Endothelial cell of umbilical vein (primary cell): ENCODE results near the gene HADHB. TPM values are rescaled to one million over a fixed set of nuclear protein-coding genes. Genes with fewer than 3 reads are reported as not detected.

Experiments
- BruUV-seq: library from RNA; stranded (reverse); fragments of 400-500 nt; replicated peaks from 2 replicates; lab custom pipeline; 2021; lab: Mats Ljungman, UMichigan
- CTCF ChIA-PET: fragments of 300-600, 350-600 bp; sonication (Branson Sonifier 250); formaldehyde crosslinking; loops from one replicate; lab custom pipeline; 2021; ENCODE audit warnings: antibody characterized with exemption, inconsistent platforms; lab: Charles Lee
- POLR2A ChIA-PET: fragments of 300-600, 350-600 bp; sonication (Branson Sonifier 250); formaldehyde crosslinking; loops from one replicate; lab custom pipeline; 2021; ENCODE audit warnings: antibody characterized with exemption, inconsistent platforms; lab: Charles Lee
- DNase-seq: peaks from one replicate; pipeline ENCODE4 v3.0.0-alpha.2; 2011; ENCODE audit warnings: low read depth, low spot score
- FAIRE-seq: peaks from 2 replicates; lab custom pipeline; 2011; peaks lifted over from hg19 to GRCh38; lab: Jason Lieb, UNC
- H2AFZ ChIP-seq: 2 replicates; pipeline ENCODE4 v1.6.0; 2012; ENCODE audit warnings: low read depth, low read length, control low read depth, inconsistent platforms
- H3K27ac ChIP-seq: 2 replicates; pipeline ENCODE4 v1.5.1; 2011; ENCODE audit warnings: low read depth, mild to moderate bottlenecking, control low read depth, low read length, moderate library complexity; ENCODE audit not compliant: insufficient read depth
- H3K27me3 ChIP-seq, 2 experiments: 2 replicates each; pipeline versions ENCODE4 v1.6.0 to v1.6.1; 2011; ENCODE audit warnings: low read length in 2 of 2, mixed read lengths in 1 of 2; ENCODE audit not compliant: control insufficient read depth in 2 of 2, insufficient read depth in 2 of 2
- H3K36me3 ChIP-seq, 2 experiments: 2 replicates in 1 of 2; 3 replicates in 1 of 2; pipeline ENCODE4 v1.5.1; 2011; ENCODE audit warnings: low read length in 2 of 2, mild to moderate bottlenecking in 1 of 2, moderate library complexity in 1 of 2; ENCODE audit not compliant: control insufficient read depth in 2 of 2, insufficient read depth in 2 of 2; ENCODE audit errors: extremely low read depth in 1 of 2
- H3K4me1 ChIP-seq: 3 replicates; pipeline ENCODE4 v1.5.1; 2011; ENCODE audit warnings: mild to moderate bottlenecking, low read length; ENCODE audit not compliant: control insufficient read depth, insufficient read depth; ENCODE audit errors: extremely low read depth
- H3K4me2 ChIP-seq: 2 replicates; pipeline ENCODE4 v1.6.1; 2011; ENCODE audit warnings: low read length, control low read depth, mixed read lengths; ENCODE audit not compliant: insufficient read depth
- H3K4me3 ChIP-seq, 3 experiments: fragments of 200-600 bp in 1 of 3; sonication (generic), shearing (Covaris generic) in 1 of 3; replicated peaks in 1 of 3; 2 replicates each; pipeline ENCODE4 v1.5.1; 2011 to 2016; ENCODE audit warnings: control low read depth in 3 of 3, low read length in 3 of 3, mild to moderate bottlenecking in 2 of 3, inconsistent platforms in 1 of 3, low read depth in 1 of 3, moderate library complexity in 1 of 3; ENCODE audit not compliant: insufficient read depth in 1 of 3
- H3K79me2 ChIP-seq: 2 replicates; pipeline ENCODE4 v1.6.0; 2012; ENCODE audit warnings: low read length, inconsistent platforms; ENCODE audit not compliant: control insufficient read depth, insufficient read depth
- H3K9ac ChIP-seq: replicated peaks from 2 replicates; pipeline ENCODE3; 2011; ENCODE audit warnings: low read length, control low read depth; ENCODE audit not compliant: insufficient read depth; ENCODE audit errors: extremely low read depth
- H3K9me1 ChIP-seq: replicated peaks from 3 replicates; pipeline ENCODE4 v1.6.0; 2011; ENCODE audit warnings: mild to moderate bottlenecking, low read length; ENCODE audit not compliant: control insufficient read depth, insufficient read depth; ENCODE audit errors: extremely low read depth
- H3K9me3 ChIP-seq: replicated peaks from 2 replicates; pipeline ENCODE4 v1.5.1; 2012; ENCODE audit warnings: low read length, inconsistent platforms; ENCODE audit not compliant: control insufficient read depth, insufficient read depth
- H4K20me1 ChIP-seq: replicated peaks from 2 replicates; pipeline ENCODE3; 2011; ENCODE audit warnings: mild to moderate bottlenecking, low read length; ENCODE audit not compliant: control insufficient read depth, insufficient read depth; ENCODE audit errors: extremely low read depth
- CTCF ChIP-seq, 2 donors: IDR thresholded peaks; 1 replicate in 1 of 2; 2 replicates in 1 of 2; pipeline ENCODE4 v1.5.1; 2011; ENCODE audit warnings: low read length in 2 of 2, mild to moderate bottlenecking in 2 of 2, moderate library complexity in 2 of 2, control low read depth in 1 of 2, inconsistent platforms in 1 of 2, low read depth in 1 of 2; ENCODE audit not compliant: insufficient read depth in 1 of 2; ENCODE audit errors: extremely low read depth in 1 of 2
- EZH2 ChIP-seq: IDR thresholded peaks from 2 replicates; pipeline ENCODE4 v1.6.1; 2012; ENCODE audit warnings: borderline replicate concordance, low read depth, mild to moderate bottlenecking, moderate library complexity, low read length, inconsistent platforms; ENCODE audit not compliant: severe bottlenecking
- FOS ChIP-seq: IDR thresholded peaks from 2 replicates; pipeline ENCODE4 v1.6.1; 2011; ENCODE audit warnings: mild to moderate bottlenecking, low read length, moderate library complexity, borderline replicate concordance; ENCODE audit not compliant: insufficient read depth
- GATA2 ChIP-seq: IDR thresholded peaks from 2 replicates; pipeline ENCODE4 v1.7.0; 2011; ENCODE audit warnings: low read depth, mild to moderate bottlenecking, moderate library complexity, mixed read lengths, low read length; ENCODE audit not compliant: insufficient read length, insufficient read depth
- JUN ChIP-seq: IDR thresholded peaks from 2 replicates; pipeline ENCODE4 v1.6.1; 2011; ENCODE audit warnings: borderline replicate concordance, low read depth; ENCODE audit not compliant: insufficient read length, insufficient read depth
- MAX ChIP-seq: IDR thresholded peaks from 2 replicates; pipeline ENCODE4 v1.6.1; 2011; ENCODE audit not compliant: insufficient read depth, insufficient read length
- MYC ChIP-seq: IDR thresholded peaks from one replicate; pipeline ENCODE4 v1.6.1; 2011; ENCODE audit warnings: mild to moderate bottlenecking, low read depth, low read length
- POLR2A ChIP-seq: IDR thresholded peaks from 2 replicates; pipeline ENCODE4 v1.6.1; 2012; ENCODE audit warnings: low read depth, mild to moderate bottlenecking, control low read depth, low read length
- dilution Hi-C: fragments of 300-500 bp; cut with MboI; formaldehyde crosslinking; loops from one replicate; pipeline ENCODE4 v1.15.0; 2019; ENCODE audit warnings: low sequenced_read_pairs; ENCODE audit not compliant: extremely low pct_ligation_motif_present
- intact Hi-C: fragments of 100-400 bp; cut with micrococcal nuclease; formaldehyde crosslinking; loops from one replicate; pipeline ENCODE4 v1.10.0; 2022
- polyA plus RNA-seq, 4 experiments: library from polyadenylated mRNA; depleted of rRNA in 3 of 4; stranded (reverse) in 3 of 4; unstranded in 1 of 4; fragments of >200 nt; gene quantifications; 2 replicates each; pipeline versions ENCODE4 v1.2.1 to v1.2.3, GENCODE V29; 2011 to 2012; ENCODE audit warnings: missing spikeins in 1 of 4
- total RNA-seq: library from RNA; stranded (reverse); gene quantifications from 2 replicates; pipeline ENCODE4 v1.2.3, GENCODE V29; 2021

Gene HADHB
- total and polyA plus RNA-seq, 2 donors (not counting 3 experiments of a cell fraction or from before 2014, with no cell fraction given): 92.9 to 100 TPM

- dilution Hi-C loops: no loop called here
- intact Hi-C loops: no loop called here
- POLR2A ChIA-PET: no interaction called here
- Histone ChIP-seq H3K9me1 (no peaks in the 10 kb centered on the region), H3K4me3 (no peak overlapping the region), H3K9me3 (no peaks in the 10 kb centered on the region), H3K4me2 (no peak overlapping the region), H3K27me3 (no peaks in the 10 kb centered on the region), H2AFZ (no peak overlapping the region), H3K79me2 (no peaks in the 10 kb centered on the region), H3K36me3 (peaks cover 26 to 32% of the 10 kb centered on the region in 2 experiments), H3K27ac (no peak overlapping the region), H4K20me1 (no peaks in the 10 kb centered on the region), H3K9ac (no peak overlapping the region), H3K4me1 (no peaks in the 10 kb centered on the region)
- CTCF ChIA-PET: interaction anchor here (0.9 kb wide), 1 partner anchor 12 kb away, joined by 3 read pairs; no protein-coding TSS in a partner anchor
- no TSS peak for BruUV-seq
- DNase-seq (peak; percentile 36), FAIRE-seq (peak; percentile 40)
- no peak for TF ChIP-seq MAX
- TF ChIP-seq JUN: no peak
- TF ChIP-seq MYC: no peak
- no peak for TF ChIP-seq CTCF (IDR thresholded peaks at IDR 0.05; ENCODE audit: extremely low read depth in 1 of 2, insufficient read depth in 1 of 2, low read depth in 1 of 2, low read length in 2 of 2)
- TF ChIP-seq EZH2: no peak
- TF ChIP-seq GATA2: no peak
- no peak for TF ChIP-seq POLR2A
- TF ChIP-seq FOS: no peak
These were observed 47.9 kb upstream of the HADHB start for GRCh38 chr2:26196683-26197418.
